HG02678 (cell line): Measurements from ENCODE around the gene HAGH.
"Not testable (repeated sequence)": the region's sequence is repeated elsewhere in the genome, so short reads cannot be mapped to it uniquely, and the experiment has no call there.

Source experiments
- ATAC-seq: cut with Tn5 transposase; IDR thresholded peaks from one replicate; pipeline ENCODE4 v1.9.1; 2021; ENCODE audit warnings: mild to moderate bottlenecking, moderate library complexity; ENCODE audit not compliant: unreplicated experiment

HAGH gene

DNA sequence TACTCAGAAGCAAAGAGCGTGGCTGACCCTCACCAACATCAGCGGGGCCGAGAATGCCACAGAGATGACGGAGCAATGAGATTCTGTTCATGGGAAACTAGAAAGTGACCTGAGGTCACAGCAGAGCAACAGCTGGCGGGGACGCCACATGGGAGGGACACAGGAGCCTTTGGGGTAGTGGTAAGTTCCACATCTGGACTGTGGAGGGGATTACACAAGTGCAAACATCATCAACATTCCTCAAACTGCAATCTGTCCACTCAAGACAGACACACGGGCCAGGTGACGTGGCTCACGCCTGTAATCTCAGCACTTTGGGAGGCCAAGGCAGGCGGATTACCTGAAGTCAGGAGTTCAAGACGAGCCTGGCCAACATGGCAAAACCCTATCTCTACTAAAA is 11.2 kb downstream of the HAGH start:
- ATAC-seq = no peak

DNA sequence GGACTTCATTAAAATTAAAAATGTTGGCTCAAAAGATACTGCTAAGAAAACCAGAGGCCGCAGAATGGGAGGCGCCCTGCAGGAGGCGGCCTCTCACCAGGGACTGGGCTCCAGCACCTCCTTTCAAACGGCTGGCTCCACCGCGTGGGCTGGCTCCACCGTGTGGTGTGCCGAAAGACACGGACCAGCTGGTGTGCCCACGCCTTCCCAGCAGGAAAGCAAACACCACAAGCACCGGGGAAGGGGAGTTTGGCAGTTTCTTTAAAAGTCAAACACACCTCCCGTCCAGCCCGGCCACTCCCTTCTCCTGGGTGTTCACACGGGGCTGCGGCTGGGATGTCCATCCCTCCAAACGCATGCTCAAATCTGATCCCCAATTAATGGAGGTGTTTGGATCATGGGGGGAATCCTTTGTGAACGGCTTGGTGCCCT is 13.9 kb downstream of the HAGH start:
- ATAC-seq = no peak

DNA sequence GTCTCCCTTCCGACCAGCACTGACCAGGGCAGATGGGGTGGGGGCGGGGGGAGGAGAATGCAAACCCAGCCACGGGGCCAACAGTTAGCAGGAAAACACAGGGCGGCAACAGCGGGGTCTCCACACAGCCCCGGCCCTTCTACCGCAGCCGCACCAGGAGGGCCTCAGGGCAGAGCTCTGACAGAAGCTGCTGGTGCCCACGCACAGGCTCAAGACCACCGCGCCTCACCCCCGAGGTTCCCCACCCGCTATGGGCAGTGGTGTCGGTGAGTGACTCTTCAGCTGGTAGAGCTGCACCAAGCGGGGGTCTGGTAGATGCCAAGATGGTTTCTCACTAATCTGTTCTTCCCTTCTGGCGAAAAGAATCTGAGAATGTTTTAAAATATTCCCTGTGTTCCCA is 16.1 kb downstream of the HAGH start:
- ATAC-seq = no peak

DNA sequence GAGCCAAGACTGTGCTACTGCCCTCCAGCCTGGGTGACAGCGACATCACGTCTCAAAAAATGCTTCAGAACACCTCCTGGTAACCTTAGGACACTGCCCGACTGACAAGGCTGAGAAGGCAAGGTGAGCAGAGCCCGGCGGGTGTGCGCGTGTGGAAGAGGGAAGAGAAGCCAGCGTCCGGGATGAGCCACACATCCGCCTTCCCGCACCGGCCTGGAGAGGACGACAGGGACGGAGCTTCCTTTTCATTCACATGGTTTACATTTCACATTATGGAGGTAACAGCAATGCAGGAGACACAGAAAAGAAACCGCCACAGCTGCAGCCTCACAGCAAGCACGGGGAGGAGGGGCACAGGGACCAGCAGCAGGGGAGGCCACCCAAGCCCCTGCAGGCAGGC is 16.5 kb downstream of the HAGH start:
- no peak for ATAC-seq

DNA sequence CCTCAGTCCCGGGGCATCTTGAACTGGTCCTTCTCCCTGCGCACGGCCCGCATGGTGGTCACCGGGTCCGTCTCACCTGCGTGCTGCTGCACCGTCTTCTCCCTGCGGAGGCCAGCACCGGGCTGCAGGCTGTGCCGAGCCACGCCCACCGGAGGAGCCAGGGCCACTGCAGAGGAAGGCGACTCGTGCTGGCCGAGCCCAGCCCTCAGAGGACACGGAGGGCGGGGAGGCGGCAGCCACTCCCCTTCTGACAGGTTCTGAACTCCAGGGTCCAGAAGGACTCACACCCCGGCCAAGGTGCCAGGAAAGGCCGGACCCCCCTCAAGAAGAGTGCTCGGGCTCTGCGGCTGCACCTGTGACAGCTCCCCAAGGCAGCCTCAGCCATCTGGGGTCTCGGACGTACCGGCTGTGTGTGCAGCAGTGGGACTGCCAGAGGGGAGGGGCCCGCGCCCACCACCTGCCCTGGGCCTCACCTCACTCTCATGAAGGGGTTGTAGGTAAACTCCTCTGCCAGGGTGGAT is 17.3 kb downstream of the HAGH start:
- ATAC-seq = no peak

DNA sequence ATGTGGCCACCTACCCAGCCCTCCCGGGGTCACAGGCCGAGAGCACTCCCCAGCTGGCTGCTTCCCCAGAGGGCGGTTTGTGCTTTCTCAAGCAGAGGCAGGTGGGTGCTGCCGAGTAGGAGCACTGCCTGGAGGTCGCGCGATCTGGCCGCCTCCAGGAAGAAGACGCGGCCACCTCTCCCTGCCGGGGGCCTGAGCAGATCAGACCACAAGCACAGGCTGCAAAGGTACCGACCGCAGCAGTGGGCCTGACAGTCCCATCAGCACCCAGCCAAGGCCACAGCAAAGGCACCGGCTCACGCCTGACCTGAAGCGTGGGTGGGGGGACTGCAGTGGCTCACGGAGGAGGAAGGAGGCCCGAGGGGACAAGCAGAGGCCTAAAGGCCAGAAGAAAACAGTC is 17.9 kb downstream of the HAGH start:
- no peak for ATAC-seq

DNA sequence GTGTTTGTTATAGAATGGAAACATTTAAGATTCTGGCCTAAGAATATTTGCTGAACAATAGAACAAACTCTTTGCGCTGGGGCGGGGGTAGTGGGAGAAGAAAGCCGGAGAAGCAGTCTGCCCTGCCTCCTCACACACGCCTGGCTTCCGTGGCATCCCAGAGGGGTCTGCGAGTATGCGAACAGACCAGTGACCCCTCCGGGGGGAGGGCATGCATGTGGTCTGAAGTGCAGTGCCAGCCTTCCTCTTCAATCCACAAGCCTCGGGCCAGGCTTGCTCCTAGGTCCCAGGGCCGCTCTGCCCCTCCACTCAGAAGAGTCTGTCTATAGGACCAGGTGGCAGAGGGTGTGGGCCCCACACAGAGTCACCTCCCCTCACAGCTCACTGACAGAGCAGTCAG is 19.0 kb downstream of the HAGH start:
- ATAC-seq = no peak

DNA sequence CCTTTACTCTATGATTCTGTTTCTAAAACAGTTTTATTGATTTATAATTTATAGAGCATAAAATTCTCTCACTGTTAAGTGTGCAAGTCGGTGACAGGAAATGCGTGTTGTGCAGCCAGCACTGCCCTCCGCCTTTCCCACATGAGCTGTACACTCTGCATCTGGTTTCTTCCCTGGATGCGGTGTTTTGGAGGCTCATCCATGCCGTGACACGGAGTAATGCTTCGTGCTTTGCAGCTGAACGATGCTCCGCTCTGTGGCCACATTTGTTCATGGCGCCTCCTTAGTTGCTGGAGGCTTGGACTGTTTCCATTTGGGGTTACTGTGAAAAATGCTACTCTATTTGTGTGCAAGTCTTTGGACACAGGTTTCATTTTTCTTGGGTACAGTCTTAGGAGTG is 25.9 kb downstream of the HAGH start:
- ATAC-seq = no peak

DNA sequence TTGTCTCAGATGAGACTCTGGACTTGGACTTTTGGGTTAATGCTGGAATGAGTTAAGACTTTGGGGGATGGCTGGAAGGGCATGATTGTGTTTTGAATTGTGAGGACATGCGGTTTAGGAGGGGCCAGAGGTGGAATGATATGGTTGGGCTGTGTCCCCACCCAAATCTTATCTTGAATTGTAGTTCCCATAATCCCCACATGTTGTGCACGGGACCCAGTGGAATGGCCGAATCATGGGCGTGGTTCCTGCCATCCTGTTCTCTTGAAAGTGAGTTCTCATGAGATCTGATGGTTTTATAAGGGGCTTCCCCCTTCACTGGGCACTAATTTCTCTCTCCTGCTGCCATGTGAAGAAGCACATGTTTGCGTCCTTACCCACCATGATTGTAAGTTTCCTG is 27.4 kb downstream of the HAGH start:
- ATAC-seq = not testable (repeated sequence)

DNA sequence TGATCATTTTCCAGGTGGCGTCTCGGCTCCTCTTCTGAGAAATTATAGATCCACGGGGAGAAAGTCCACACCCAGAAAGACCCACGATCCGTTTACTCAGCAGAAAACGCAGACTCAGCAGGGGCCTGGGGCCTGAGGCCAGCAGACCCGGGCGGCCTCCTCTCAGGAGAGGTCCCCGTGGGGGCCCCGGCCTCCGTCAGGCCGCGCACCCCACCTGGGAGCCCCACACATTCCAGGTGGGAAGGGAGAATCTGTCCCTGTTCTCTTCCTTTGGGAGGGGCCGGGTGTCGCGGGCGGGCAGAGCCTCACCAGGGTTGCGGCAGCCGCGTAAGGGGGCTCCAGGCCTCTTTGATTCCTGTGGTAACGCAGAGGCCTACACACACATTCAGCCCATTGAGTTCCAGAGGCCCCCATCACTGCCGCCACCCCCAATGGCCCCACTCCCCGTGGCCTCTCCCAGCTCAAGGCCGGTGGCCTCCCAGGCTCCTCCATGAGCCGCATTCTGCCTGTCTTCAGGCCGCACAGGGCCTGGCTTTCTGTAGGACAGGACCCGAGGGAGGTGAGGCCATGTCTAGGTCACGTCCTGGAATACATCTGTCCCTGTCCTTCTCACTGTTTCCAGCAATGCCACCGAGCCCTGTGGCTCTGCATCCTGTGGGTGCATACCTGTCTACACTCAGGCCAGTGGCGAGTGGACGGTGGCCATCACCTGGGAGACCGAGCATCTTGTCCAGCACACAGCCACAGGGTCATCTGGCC is 31.5 kb downstream of the HAGH start:
- no peak for ATAC-seq

DNA sequence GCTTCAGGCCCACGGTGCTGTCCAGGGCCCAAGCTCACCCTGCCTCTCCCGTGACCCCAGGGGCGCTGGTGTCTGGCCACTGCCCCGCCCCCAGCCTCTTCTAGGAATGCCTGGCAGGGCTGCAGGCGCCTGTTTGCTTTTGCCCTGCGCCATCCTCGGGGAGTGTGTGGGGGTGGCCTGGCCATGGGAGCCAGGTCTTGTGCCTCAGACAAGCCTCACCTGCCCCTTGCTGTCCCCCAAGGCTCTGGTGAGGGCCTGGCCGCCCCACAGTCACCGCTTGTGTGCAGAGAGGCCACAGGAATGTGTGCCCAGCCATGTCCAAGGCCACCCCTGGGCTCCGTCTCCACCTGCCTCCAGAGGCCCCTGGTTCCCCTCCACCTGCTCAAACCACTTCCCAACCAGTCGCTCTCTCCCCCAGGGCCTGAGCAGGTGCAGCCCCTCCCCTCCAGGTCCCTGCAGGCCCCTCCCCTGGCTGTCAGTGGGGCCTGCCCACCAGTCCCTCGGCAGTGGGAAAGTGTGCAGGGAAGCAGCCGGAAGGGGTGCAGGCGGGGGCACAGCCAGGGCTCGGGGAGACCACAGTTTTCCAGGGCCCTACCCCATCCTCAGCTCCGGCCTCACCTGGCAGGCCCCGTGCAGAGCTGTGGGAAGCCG is 32.3 kb downstream of the HAGH start:
- no peak for ATAC-seq

DNA sequence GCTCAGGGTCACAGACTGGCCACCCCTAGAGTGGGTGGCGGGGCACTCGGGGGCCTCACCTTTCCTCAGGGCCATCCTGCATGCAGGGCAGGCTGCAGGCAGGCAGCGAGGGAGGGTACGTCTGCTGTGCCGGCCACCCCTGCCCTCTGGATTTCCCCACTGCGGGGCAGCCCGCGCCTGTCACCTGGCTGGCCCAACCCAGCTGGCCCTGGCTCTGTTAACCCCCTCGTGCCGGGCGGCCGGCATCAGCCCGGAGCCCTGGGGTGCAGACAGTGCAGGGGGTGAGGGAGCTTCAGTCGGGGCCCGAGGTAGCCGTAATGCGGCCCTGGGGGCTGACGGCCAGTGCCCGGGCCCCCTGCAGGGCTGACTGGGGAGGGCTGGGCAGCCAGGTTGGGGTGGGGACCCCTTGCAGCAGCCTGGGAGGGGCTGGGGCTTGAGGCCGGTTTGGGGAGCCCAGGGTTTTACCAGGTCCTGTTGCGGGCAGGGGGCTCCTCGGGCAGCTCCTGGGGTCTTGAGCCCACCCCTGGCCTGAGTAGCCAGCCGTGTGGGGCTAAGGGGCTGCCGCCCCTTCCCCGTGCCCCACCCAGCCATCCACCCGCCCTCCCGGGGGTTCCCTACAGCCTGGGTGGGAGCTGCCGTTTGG is 32.9 kb downstream of the HAGH start, which contains the start of gene IGFALS:
Gene IGFALS, minus strand, starts transcription at position 128 of the 643 bp plus-strand sequence. Its CDS starts 53 bp downstream, at position 75.
- ATAC-seq = no peak

DNA sequence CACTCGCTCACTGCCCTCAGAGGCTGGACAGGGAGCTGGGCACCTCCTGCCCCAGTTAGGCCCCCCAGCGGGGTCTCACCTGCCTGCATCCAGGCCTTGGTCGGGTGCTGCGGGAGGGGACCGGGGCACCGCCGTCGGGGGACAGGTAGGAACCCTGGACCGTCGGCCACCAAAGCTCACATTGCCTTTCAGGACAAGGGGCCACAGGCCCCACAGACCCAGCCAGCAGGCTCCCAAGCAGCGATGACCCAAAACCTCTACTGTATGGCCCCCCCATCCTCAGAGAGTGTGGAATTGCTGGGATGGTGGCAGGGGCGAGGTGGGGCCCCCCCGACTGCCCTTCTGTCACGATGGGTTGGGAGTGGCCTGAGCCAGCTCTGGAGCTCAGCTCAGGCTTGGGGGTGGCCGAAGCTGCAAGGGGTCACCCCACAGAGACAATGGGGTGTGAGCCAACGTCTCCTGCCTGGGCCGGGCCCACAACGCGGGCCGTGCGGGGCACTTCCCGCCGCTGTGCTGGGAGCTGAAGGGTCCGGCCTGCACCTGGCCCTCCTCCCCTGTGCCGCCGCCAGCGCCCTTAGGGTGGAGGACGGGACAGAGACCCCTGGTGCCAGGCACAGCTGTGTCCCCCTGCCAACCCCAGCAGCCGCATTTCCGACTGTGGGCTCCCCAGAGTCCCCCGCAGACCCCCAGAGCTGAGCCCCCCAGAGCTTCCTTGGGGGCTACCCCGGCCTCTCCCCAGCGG is 33.6 kb downstream of the HAGH start:
- ATAC-seq = no peak

DNA sequence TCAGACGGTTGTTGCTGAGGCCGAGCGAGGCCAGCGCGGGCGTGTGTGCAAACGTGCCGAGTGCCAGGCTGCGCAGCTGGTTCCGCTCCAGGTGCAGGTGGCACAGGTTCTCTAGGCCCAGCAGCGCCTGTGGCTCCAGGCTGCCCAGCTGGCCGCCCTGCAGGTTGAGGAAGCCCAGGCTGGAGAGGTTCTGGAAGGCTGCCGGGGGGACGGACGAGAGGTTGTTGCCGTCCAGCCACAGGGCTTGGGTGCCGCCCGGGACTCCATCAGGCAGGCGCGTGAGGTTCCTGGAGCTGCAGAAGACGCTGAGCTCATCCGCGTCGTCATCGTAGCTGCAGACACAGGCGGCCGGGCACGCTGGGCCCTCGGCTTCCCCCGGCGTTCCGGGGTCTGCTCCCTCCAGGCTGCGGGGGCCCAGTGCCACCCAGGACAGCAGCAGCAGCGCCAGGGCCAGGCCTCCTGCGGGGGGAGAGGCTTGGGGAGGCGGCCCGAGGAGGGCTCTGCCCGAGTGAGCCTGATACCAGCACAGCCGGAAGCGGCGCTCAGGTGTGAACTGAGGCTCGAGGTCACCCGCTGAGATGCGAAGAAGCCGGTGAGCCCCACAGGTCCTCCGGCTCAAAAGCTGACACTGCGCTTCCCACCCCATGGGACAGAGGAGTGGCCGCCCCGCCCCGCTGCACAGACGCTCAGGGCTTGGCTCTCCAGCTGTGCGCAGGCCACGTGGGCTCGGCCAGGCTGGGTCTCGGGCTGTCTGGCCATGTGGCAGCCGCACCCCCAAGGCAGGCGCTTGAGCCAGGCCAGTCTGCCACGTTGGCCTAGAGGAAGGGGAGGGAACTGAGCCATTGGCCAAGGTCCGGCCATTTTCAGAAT is 34.4 kb downstream of the HAGH start:
- no peak for ATAC-seq

DNA sequence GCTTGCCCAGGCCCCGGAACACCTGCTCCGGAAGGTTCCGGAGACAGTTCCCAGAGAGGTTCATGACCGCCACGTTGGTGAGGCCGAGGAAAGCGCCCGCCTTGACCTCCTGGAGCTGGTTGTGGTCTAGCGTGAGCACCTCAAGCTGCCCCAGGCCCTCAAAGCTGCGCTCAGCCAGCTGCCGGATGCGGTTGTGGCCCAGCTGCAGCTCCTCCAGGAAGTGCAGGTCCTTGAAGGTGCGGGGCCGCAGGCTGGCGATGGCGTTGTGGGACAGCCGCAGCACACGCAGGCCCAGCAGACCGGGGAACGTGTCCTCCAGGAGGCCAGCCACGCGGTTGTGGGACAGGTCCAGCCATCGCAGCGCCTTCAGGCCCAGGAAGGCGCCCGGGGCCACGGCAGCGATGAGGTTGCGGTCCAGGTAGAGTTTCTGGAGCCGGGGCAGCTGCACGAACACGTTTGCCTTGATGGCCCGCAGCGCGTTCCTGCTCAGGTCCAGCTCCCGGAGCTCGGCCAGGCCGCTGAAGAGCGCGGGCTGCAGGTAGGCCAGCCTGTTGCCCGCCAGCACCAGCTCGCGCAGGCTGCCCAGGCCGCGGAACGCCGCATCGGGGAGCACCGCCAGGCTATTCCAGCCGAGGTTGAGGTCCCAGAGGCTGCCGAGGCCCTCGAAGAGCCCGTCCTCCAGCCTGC is 35.2 kb downstream of the HAGH start:
- ATAC-seq = no peak

DNA sequence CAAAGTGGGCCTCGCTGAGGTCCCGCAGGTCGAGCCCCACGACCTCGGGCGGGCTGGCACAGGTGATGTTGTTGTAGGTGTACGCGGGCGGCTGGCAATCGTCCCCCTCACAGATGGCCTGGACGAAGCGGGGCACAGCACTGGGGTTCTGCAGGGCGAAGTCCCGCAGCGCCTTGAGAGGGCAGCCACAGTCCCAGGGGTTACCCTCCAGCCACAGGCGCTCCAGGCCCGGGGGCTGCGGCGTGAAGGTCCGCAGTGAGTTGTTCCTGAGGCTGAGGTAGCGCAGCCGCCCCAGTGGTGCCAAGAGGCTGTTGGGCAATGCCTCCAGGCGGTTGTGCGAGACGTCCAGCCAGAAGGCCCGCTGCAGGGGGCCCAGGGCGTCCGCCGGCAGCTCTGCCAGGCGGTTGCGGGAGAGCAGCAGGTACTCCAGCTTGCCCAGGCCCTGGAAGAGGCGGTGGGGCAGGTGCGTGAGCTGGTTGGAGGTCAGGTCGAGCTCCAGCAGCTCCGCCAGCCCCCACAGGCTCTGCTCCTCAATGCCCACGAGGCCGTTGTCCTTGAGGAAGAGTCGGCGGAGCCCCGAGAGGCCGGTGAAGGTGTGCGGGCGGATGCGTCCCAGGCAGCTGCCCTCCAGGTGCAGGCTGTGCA is 35.9 kb downstream of the HAGH start:
- ATAC-seq = no peak

DNA sequence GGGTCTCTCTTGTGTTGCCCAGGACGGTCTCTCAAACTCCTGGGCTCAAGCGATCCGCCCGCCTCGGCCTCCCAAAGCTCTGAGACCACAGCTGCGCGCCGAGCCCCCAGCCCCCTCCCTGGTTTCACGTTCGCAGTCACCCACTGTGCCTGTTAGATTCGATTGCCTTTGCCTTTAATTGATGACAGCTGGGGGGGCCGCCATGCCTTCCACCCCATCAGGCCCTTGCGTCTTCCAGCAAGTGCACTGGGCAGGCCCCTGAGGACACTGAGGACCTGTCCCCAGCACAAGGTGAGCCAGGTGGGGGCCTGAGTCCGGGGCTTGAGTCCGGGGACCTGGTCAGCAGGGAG is 36.4 kb downstream of the HAGH start:
- no peak for ATAC-seq

DNA sequence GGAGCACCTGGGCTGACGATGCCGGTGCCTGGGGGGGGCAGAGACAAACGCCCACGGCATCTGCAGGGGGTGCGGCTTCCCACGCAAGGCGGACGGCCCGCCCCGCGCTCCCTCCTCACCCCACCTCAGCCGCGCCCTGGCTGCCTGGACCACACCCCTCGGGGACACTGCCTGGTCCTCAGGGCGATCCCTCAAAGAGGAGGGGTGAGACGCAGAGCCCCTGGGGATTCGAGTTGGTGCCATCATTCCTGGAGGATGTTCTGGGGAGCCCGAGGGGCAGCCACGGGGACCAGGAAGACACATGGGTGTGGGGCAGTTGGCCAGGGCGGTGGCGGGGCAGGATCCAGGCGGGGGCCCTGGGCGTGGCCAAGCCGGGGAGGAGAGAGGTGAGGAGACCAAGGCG is 37.0 kb downstream of the HAGH start:
- no peak for ATAC-seq

DNA sequence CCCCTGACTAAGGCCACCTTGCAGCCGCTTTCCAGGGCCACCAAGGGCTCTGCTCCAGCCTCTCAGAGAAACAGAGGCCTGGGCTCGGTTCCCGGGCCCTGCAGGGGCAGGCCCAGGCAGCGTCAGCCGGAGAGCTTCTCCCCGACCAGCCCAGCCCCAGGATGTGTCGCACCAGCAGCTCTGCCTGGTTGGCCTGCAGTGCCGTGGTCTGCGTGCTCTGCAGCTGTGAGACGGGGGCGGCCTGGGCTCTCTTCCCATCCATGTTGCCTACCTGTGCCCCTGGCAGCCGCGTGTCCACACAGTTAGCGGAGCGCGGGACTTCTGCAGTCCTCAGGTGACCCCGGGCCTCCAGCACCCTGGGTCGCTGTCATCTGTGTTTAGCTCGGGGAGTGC is 37.9 kb downstream of the HAGH start:
- no peak for ATAC-seq
